GM12875 (cell line): ENCODE data around the gene RBM20.

Experiments used
- H3K4me3 ChIP-seq: one replicate; pipeline ENCODE4 v1.5.1; 2011; ENCODE audit warnings: low read depth, low read length, control low read depth
- CTCF ChIP-seq: IDR thresholded peaks from 2 replicates; pipeline ENCODE4 v1.5.1; 2011; ENCODE audit warnings: low read depth, mild to moderate bottlenecking, control low read depth, inconsistent platforms, low read length, moderate library complexity, borderline replicate concordance; ENCODE audit not compliant: insufficient read depth

RBM20 gene

DNA sequence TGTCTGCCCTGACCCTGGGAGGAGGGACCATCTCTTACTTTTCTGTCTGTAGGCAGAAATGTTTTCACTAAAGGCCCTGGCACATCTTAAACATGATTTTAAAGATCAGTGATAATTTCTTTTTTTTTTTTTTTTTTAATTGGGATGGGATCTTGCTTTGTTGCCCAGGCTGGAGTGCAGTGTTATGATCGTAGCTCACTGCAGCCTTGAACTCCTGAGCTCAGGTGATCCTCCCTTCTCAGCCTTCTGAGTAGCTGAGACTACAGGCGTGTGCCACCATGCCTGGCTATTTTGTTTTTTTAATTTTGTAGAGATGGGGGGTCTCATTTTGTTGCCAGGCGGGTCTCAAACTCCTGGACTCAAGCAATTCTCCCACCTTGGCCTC lies 65.3 kb downstream of the RBM20 start:
- no peak overlapping the region for H3K4me3 ChIP-seq
- TF ChIP-seq CTCF = no peak

DNA sequence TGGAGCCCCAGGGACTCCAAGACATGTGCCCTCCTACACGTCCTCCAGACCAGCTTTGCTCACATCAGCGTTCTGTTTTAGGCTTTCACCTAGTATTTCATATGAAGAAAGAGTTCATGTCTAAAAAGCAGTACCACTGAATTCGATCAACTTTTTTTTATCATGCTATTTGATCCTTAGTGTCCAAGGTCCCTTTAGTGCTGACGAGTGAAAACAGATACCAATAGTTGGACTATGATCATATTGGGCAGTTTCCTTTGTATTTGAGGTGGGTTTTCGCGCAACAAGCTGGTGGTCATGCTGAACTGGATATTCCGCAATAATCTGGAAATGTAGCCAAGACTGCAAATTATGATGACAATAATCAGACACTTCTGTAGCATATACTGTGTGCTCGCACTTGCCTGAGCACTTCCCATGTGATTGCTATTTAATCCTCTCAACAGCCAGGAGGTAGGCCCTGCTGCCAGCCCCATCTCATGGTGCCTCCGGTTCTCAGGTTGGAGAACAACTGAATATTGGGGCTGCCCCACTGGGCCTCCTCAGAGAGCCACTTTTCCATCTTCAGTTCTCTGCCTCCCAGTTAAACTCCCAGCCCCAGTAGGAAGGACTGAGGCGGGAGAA lies 65.9 kb downstream of the RBM20 start:
- TF ChIP-seq CTCF = no peak
- H3K4me3 ChIP-seq = no peak overlapping the region

DNA sequence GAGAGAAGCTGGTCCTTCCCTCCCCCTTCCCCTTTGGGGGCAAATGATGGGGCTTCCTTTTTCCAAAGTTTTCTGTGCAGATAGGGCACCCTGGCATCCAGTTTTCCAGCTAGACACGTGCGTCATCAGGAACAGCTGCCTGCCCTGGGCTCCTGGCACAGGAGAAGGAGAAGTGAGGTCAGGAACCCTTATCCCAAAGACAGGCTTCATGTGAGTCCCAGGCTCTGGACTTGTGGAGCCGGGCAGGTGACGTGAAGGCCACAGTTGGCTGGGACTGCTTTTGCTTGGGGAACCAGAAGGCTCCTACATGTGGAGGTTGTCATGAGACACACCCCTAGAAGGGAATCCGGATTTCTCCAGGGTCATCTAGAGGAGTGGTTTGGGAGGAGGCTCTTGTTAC lies 66.5 kb downstream of the RBM20 start:
- H3K4me3 ChIP-seq = no peak overlapping the region
- no peak for TF ChIP-seq CTCF

GRCh38 chr10:110711382-110711781 lies 67.2 kb downstream of the RBM20 start:
- TF ChIP-seq CTCF = no peak
- H3K4me3 ChIP-seq = no peak overlapping the region

DNA sequence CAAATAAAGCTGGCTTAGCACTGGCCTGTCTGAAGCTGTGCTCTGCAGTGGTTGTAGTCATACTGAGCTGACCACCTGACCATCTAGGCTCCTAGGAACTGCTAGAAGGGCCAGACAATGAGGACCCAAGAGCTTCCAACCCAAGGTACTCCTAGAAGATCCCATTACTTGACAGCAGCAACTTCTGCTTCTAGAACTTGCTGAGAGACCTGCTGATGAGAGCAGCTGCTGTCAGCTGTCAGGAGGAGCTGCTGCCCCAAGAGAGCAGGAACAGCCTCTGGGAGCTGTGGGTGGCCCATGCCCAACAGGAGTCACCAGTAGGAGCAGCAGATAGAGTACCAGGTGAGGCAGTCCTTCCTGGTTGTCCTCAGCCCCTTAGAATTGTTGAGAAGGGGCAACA lies 70.2 kb downstream of the RBM20 start:
- no peak for TF ChIP-seq CTCF

DNA sequence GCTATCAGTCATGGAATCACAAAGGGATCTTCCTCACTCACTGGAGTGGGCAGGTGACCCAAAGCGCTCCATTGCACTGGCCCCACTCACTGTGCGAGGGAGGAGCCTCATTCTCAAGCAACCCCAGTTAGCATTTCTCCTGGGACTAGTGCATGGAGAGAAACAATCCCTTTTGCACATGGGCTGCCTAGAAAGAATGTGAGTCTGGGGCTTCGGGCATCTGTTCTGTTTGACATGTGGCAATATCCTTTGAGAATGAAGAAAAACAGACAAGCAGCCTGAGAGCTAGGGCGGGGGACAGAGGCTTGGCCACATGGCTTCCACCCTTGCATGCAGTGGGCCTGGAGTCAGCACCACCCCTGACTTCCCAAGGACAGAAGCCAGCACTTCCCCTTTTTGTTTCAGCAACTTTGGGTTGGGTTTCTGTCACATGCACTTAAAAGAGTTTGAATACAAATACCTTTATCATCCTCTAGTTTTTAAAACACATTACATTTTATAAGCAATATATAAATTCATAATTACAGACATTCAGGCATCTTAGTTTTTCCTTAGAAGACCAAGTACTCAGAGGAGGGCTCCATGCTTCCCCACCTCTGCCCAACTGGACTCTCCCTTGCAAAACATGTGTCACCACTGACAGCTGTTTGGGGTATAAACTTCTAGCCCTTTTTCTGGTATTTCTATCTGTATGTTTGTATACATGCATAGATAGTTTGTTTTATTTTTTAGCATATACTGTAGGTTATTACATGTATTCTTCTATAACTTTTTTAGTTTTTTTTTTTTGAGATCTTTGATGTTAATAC lies 73.8 kb downstream of the RBM20 start:
- no peak for TF ChIP-seq CTCF
- H3K4me3 ChIP-seq = no peak overlapping the region

More for the DNA sequence above, 70.2 kb downstream of the RBM20 start:
- H3K4me3 ChIP-seq = no peak overlapping the region
